GM12872 (cell line): ENCODE data around the gene PLOD2.

Experiments used
- TF ChIP-seq, protein P1 (sequence below): IDR thresholded peaks from 3 replicates; pipeline ENCODE4 v1.5.1; 2011; ENCODE audit warnings: low read depth, mild to moderate bottlenecking, low read length, moderate library complexity; ENCODE audit not compliant: insufficient read depth

Gene PLOD2

DNA sequence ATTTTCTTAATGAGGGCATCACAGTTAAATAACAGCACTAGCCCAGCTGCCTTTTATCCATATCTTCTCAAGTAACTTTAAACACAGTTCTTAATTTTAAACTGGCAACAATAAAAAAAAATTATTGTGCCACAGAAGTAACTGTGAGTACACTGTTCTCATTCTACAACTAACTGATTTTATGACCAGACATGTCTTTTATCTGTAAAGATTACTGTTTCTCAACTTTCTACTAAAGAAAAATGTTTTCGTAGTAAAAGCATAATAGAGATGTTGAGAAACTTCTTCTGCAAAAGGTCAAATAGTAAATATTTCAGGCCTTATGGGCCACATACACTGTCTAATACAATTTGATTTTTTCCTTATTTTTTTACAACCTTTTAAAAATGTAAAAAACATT is 32.0 kb downstream of the PLOD2 start:
- TF ChIP-seq, protein P1, sequence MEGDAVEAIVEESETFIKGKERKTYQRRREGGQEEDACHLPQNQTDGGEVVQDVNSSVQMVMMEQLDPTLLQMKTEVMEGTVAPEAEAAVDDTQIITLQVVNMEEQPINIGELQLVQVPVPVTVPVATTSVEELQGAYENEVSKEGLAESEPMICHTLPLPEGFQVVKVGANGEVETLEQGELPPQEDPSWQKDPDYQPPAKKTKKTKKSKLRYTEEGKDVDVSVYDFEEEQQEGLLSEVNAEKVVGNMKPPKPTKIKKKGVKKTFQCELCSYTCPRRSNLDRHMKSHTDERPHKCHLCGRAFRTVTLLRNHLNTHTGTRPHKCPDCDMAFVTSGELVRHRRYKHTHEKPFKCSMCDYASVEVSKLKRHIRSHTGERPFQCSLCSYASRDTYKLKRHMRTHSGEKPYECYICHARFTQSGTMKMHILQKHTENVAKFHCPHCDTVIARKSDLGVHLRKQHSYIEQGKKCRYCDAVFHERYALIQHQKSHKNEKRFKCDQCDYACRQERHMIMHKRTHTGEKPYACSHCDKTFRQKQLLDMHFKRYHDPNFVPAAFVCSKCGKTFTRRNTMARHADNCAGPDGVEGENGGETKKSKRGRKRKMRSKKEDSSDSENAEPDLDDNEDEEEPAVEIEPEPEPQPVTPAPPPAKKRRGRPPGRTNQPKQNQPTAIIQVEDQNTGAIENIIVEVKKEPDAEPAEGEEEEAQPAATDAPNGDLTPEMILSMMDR: no peak

DNA sequence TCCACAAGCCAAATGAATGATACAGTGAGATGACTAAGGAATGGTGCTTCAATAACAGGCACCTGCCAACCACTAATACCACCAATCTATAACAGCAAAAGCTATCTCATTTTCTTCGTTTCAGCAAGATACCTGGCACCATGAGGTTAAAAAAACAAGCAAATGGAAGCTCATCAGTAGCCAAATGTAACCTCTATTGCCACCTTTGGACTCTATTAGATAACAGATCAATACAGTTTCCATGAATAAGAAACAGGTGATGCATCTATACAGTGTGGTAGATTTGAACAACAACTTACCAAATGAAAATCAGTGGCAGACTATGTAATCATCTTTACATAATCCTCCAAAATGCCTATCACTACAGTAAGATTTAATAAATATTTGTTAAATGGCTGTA is 32.8 kb downstream of the PLOD2 start:
- TF ChIP-seq, protein P1: no peak

DNA sequence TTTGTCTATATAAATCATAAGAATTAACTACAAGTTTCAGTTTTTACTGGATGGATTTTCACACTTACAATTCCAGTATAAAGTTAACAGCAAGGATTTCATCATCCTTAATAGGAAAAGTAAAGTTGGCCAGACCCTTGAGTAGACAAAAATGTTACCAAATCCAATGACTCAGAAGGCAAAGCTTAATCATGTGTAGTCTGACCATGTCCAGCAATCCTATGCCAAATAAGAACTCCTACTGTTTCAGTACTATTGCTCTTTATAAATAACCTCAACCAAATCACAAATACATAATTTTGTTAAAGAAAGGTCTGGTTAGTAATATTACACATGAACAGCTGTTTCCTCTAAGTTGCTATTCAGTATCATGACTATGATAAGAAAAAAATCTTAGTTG is 35.0 kb downstream of the PLOD2 start:
- TF ChIP-seq, protein P1: no peak

- TF ChIP-seq, protein P1: no peak
These were observed 36.7 kb downstream of the PLOD2 start for GRCh38 chr3:146124126-146124801.

DNA sequence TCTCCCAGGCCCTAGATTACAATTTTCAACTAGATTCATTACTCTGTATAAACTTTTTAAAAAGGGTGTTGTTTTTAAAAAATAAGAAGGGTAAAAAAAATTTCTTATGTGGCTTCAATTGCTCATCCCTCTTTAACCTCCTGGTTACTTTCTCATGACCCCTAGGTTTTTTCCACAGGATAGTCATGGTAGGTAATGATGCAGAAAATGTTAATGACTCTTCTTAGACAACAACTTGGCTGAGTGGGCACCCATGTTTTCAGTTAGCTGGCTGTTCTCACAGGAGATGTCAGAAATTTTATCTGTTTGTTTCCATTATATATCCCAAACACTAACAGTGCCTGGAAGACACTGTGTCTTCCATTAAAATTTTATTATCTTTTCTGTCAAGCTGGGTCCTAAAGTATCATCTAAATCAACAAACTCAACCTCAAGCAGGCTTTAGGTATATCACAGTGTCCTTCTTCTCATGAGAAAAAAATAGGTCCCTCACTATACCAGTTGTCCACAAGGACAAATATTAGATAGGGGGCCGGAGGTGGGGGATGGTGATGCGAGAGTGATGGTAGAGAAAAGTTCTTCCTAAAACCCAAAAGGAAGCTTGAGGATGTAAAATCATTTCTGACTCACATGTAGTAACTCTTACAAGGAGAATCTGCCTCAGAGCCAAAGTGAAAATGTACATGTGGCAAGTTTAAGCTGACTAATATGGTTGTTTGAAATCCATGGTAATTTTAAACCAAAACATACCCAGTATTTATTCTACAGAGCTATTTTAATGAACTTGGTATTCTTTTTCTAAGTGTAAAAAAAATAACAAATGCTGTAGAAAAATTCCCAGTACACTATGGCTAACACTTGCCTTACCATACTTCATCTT is 43.3 kb downstream of the PLOD2 start:
- TF ChIP-seq, protein P1: no peak

DNA sequence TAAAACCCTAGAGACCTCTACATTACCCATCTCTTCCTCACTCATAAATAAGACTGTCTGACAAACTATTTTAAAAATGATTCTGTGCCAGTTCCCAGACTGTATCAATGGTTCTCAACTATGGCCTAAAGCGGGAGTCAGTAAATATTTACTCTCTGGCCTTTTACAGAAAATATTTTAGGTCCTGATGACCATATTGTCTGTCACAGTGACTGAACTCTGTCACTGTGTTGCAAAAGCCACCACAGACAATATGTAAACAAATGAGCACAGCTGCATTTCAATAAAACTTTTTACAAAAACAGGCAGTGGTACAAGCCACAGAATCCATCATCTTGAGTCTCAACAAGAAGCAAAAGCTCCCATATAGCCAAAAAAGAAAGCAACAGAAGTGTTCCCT is 45.4 kb downstream of the PLOD2 start:
- TF ChIP-seq, protein P1: no peak

DNA sequence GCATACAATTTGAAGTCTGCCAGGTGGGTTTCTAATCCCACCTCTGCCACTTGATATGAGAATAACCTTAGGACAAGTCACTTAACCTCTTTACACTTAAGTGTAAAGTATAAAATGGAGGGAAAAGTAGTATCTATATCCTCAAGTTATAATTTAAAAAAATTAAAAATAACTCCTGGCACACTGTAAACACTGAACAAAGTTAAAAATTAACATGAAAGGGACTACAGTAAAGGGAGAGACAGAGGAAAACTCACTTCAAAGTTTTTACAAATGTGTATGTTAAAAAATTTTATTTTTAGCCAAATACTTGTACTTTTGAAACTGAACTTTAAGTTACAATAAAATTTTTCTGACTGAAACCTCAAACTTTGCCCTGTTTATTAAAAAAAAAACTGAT is 49.6 kb downstream of the PLOD2 start:
- TF ChIP-seq, protein P1: no peak
